Fibroblast of skin of back (primary cell): Measurements from ENCODE around the gene SERPINB5.
A peak's percentile ranks its signal among the peaks of the same experiment; 100 is the strongest.

Experiments used
- DNase-seq: peaks from one replicate; pipeline ENCODE4 v3.0.0-alpha.2; 2013

SERPINB5 gene

DNA sequence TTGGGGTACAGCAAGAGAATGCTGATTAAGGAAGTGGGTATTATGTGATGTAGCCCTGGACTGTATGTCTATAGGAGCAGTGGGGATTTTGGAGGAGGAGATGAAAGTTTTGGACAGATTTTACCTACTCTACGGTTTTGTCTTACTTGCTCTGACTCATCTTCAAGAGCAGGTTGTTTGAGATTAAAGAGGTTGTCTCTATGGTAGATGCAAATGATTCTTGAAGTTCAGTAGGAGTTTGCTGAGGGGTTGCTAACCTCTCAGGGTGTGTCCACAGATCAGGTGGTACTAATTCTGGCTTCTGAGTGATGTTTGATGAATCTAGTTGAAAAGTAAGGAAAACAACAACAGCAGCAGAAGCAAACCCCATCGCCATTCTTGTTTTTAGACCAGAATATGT is 55.7 kb downstream of the SERPINB5 start:
- no peak for DNase-seq

DNA sequence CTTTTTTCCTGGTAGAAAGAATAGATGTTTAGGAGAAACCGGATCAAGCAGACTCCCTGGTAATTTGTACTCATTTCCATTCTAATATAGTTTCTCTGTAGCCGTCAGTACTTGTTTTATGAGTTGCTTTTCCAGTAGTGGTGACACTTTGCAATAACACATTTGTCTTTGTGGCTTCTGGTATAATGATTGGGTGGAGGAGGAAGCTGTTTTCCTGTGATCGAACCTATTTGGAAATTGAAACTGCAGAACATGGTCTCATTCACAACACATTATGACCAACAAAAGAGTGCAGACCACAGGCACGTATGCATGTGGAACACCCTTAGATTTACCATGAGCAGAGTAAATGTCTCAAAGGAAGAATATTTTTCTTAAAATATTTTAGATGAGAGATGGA is 57.9 kb downstream of the SERPINB5 start:
- DNase-seq = no peak

DNA sequence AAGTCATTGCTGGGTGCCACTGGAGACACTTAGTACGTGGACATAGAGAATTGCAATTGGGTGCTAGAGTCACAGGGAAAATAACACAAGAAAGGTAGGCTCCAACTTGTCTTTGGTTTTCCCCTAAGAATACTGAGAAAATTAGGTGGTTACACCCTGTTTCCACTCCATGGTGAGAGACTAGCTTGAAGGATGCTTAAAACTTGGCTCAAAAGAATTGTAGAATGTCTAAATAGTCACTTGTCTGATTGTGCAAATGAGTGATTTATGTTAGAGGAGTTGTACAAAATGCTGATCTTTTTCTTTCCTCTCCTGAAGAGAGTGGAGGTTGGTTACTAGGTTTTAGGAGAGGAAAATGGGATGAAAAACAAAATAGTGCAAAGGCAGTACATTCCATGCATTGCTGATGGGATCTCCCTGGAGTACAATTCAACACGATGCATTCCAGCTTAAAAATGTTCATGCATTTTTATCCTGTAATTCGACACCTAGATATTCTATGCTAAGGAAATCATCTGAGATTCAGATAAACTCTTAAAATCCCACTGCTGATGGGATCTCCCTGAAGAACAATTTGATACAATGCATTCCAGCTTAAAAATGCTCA is 63.2 kb downstream of the SERPINB5 start:
- DNase-seq = peak; percentile 81

DNA sequence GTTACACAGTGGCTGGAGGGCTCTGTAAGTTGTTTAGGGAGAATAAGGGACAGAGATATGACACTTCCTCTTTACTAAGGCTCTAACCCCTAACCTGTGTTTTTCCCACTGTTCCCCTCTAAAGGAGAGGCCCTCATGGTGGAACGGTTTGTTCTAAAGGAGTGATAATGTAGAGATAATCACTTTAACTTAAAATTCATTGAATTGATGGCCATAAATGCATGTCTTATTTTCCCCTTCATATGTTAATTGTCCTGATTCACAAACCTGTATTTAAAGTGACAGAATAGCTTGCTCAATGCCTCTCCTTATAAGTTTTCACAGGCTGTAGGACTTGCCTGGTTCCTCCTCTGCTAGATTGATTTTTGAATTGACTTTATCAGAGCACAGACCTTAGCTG is 65.3 kb downstream of the SERPINB5 start, which contains the start of gene SERPINB12:
SERPINB12 (plus strand) TSS at position 301 of the 400 bp plus-strand sequence. CDS start 13,791 bp downstream, outside the sequence.
- no peak for DNase-seq

DNA sequence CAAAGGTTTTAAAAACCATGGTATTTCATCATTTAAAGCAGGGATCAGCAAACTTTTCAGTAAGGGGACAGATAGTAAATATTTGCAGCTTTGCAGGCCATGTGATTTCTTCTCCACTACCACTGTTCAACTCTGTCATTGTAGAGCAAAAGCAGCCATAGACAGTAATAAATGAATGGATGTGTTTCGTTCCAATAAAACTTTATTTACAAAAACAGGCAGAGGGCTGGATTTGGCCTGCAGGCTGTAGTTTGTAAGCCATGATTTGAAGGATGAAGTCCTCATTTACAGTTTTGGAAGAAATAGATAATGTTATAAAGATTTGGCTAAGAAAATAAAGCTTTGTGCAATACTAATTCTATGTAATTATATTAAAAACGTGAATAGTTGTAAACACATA is 67.3 kb downstream of the SERPINB5 start:
- no peak for DNase-seq

DNA sequence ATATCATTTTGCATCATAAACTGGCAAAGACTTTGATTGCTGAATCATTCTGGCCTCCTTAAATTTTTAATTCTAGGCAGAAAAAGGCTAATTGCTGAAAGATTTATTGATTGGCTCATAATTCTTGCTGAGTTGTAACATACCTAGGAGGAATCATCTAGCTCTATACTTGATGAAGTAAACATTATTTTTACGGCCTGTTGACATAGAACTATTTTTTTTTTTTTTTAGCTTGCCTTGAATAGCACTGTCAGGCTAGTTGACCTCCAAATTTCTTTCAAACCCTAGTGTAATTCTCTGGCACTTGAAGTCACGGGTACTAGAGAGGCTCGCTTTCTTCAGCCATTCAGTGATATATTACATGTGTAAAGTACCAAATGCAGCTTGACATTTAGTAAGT is 68.2 kb downstream of the SERPINB5 start:
- no peak for DNase-seq

DNA sequence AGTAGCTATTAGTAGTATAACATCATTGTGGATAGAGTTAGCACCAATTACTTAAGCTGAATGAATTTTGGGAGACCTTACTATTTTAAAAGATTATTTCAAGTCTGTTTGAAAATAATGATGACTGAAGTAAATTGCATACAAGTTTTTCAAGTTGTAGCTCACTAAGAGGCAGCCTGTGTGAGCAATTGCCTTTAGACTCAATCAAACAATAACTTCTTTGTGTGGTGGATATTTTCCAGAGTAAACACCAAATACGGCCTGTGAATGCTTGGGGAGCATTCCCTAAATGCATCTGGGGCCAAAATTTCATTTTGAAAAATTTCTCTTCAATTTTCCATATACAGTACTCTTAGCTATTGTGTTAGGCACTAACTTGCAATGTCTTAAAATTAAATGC is 73.3 kb downstream of the SERPINB5 start:
- DNase-seq = no peak

DNA sequence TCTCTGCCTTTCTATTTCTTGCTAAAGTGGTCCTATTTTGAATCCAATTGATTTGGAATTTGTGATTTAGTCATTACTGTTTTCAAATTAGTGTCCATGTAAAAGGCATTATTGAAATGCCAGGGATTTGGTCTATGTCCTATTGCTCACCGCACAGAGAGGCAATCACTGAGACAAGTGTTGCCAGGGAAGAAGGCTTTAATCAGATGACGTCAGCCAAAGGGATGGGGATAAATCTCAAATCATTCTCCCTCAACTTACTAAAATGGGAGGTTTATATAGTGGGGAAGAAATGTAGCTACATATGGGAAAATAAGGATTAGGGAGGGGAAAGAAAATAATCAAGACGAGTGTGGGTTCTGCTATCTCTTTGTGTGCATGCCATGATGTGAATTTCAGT is 75.0 kb downstream of the SERPINB5 start:
- no peak for DNase-seq

DNA sequence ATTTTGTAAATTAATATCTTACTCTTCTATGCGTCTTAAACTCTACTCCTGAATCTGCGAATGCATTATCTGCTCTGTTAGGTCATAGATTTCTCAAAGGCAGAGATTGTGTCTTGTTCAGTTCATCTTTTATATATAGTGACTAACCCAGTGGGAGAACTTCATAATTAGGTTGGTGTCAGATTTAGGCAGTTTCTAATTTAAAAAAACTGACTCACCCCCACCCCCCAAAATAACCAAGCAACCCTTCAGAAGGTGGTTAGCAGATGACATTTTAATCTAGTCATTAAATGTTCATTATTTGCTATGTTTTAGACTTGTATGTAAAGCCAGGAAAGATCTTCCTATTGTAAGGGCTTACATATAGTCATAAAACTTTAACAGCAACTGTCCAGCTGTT is 75.8 kb downstream of the SERPINB5 start:
- DNase-seq = no peak

DNA sequence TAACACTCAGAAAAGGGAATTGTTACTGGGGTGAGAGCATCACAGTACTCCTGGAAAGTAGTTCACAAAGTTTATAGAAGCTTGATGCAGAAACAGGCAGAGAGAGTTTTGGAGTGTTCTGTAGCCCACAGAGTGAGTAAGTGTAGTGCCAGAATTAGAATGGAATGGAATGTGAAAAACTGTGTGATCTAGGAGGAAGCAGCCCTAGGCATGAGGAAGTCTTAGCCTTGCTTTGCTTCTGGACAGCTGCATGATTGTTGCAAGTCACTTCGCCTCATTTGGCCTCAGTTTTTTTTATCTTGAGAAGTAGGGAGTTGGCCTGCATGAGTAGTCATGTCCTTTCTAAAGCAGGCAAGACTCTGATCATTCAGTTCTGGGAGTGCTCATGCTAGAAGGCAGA is 76.3 kb downstream of the SERPINB5 start:
- DNase-seq = peak; percentile 93
